ACC112 (cell line): Measurements from ENCODE around the gene NAALADL1.

Experiments
- H2AFZ ChIP-seq: fragments of 200-600 bp; sonication (generic); one replicate; pipeline ENCODE4 v1.6.0; 2017; ENCODE audit warnings: antibody characterized with exemption, low read length; ENCODE audit not compliant: unreplicated experiment
- H3K27ac ChIP-seq: fragments of 200-600 bp; sonication (generic); 2 replicates; pipeline ENCODE4 v1.5.1; 2014; ENCODE audit warnings: low read depth, mild to moderate bottlenecking, antibody characterized with exemption, low read length, moderate library complexity
- H3K27me3 ChIP-seq: fragments of 200-600 bp; sonication (generic); 2 replicates; pipeline ENCODE4 v1.6.1; 2014; ENCODE audit warnings: mild to moderate bottlenecking, antibody characterized with exemption, low read length, moderate library complexity, mixed read lengths; ENCODE audit not compliant: insufficient read depth
- H3K36me3 ChIP-seq: fragments of 200-600 bp; sonication (generic); 2 replicates; pipeline ENCODE4 v1.6.1; 2016; ENCODE audit warnings: mild to moderate bottlenecking, antibody characterized with exemption, low read length, moderate library complexity, mixed read lengths; ENCODE audit not compliant: insufficient read depth
- H3K4me1 ChIP-seq: fragments of 200-600 bp; sonication (generic); one replicate; pipeline ENCODE4 v1.6.1; 2016; ENCODE audit warnings: low read length, mixed read lengths; ENCODE audit not compliant: insufficient read depth, unreplicated experiment, control insufficient read depth
- H3K4me3 ChIP-seq: fragments of 200-600 bp; sonication (generic); 2 replicates; pipeline ENCODE4 v1.5.1; 2014; ENCODE audit warnings: mild to moderate bottlenecking, low read depth, low read length
- H3K79me2 ChIP-seq: fragments of 200-600 bp; sonication (generic); one replicate; pipeline ENCODE4 v1.6.0; 2016; ENCODE audit warnings: low read length; ENCODE audit not compliant: control insufficient read depth, unreplicated experiment, insufficient read depth

Gene NAALADL1

GRCh38 chr11:64996710-64997380 lies 61.5 kb downstream of the NAALADL1 start, which contains the start of gene BATF2:
TSS of gene BATF2 (minus strand) at chr11:64996971. CDS start at chr11:64996914, 57 bp downstream.
- Histone ChIP-seq H3K27me3 (no peaks in the 10 kb centered on the region), H3K4me1 (peaks cover 13% of the 10 kb centered on the region), H3K4me3 (peak within 1 kb of the TSS; percentile 62), H3K79me2 (no peaks in the 10 kb centered on the region), H3K27ac (no peak within 1 kb of the TSS), H3K36me3 (no peaks in the 10 kb centered on the region), H2AFZ (peak within 1 kb of the TSS; percentile 27)

- no peaks in the 10 kb centered on the region for H3K79me2 ChIP-seq
- H3K4me1 ChIP-seq: peaks cover 13% of the 10 kb centered on the region
- peak overlapping the region; percentile 62 for H3K4me3 ChIP-seq
- H3K36me3 ChIP-seq: no peaks in the 10 kb centered on the region
- no peaks in the 10 kb centered on the region for H3K27me3 ChIP-seq
- no peak overlapping the region for H3K27ac ChIP-seq
- peak overlapping the region; percentile 27 for H2AFZ ChIP-seq
Measured at GRCh38 chr11:64996327-64996709, 62.0 kb downstream of the NAALADL1 start.
